Limb (tissue), 2 donors: ENCODE data around the gene CLCA4.
"Not testable (repeated sequence)": the region's sequence is repeated elsewhere in the genome, so short reads cannot be mapped to it uniquely, and the experiment has no call there.

Experiments
- DNase-seq, 2 donors: peaks; one replicate each; pipeline ENCODE4 v3.0.0-alpha.2; 2016; ENCODE audit errors: extremely low spot score in 2 of 2

CLCA4 gene, protein sequence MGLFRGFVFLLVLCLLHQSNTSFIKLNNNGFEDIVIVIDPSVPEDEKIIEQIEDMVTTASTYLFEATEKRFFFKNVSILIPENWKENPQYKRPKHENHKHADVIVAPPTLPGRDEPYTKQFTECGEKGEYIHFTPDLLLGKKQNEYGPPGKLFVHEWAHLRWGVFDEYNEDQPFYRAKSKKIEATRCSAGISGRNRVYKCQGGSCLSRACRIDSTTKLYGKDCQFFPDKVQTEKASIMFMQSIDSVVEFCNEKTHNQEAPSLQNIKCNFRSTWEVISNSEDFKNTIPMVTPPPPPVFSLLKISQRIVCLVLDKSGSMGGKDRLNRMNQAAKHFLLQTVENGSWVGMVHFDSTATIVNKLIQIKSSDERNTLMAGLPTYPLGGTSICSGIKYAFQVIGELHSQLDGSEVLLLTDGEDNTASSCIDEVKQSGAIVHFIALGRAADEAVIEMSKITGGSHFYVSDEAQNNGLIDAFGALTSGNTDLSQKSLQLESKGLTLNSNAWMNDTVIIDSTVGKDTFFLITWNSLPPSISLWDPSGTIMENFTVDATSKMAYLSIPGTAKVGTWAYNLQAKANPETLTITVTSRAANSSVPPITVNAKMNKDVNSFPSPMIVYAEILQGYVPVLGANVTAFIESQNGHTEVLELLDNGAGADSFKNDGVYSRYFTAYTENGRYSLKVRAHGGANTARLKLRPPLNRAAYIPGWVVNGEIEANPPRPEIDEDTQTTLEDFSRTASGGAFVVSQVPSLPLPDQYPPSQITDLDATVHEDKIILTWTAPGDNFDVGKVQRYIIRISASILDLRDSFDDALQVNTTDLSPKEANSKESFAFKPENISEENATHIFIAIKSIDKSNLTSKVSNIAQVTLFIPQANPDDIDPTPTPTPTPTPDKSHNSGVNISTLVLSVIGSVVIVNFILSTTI

DNA sequence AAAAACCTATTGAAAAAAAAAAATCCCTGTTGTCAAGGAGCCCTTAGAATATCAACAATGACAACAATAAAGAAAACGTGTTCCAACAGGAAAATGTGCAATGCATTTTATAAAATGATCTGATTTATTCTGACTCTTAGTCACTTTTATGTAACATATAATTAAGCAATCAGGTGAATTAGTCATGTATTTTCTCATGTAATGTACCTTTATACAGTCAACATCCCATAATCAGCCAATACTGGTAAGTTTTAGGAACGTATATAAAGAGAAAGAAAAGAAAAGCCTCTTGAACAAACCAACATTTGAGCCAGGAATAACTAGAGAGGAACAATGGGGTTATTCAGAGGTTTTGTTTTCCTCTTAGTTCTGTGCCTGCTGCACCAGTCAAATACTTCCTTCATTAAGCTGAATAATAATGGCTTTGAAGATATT lies at the start of gene CLCA4:
Gene CLCA4 (plus strand): TSS at position 292 of the 435 bp plus-strand sequence. CDS start 42 bp downstream, at position 334.
- no peak for DNase-seq

DNA sequence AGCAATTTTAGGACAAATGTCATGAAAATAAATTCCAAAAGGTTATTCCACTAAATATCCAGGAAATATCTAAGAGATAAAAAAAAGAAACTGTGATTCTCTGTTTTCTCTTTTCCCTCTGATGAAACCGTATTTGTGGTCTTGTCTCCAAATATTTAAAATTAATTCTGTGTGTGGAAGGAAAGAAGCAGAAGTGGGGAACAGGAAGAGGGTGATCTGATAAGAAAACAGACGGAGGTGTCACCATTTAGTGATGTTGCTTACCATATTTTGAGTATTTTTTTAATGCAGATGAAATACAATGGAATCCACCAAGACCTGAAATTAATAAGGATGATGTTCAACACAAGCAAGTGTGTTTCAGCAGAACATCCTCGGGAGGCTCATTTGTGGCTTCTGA lies 48.6 kb upstream of the CLCA4 start:
- DNase-seq: no peak

DNA sequence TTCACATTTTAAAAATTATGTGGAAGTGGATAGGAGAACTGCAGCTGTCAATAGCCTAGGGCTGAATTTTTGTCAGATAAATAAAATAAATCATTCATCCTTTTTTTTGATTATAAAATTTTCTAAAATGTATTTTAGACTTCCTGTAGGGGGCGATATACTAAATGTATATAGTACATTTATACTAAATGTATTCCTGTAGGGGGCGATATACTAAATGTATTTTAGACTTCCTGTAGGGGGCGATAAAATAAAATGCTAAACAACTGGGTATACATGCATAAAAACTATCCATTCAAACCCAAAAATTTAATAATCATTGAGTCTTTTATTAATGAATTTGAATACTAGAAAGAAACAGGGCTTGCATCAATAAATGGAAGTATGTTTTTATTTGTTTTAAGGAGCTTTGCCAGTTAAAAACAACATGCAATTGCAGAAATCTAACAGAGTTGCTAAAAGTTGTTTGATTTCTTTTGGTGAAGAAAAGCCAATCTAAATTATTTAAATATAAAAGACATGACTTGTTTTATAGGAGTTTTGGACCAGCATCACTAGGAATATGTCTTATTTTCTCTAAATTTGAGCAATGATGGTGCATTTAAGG lies 46.8 kb upstream of the CLCA4 start:
- DNase-seq: no peak

DNA sequence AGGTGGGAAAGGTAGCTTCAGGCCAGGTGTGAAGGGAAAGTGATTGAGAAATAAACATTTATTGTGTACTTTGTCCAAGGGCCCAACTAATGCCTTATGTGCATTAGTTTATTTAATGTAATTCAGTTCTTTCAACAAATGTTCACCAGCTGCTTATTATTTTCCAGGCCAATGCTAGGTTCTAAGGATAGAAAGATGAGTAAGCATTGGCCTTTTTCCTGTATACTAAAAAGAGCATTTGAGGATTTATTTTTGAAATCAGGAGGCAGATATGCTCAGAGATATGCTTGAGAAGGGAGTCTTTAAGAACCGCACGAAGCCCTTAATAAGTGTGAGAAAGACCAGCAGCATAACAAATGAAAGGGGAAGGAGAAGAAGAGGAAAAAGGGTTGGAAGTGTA lies 46.2 kb upstream of the CLCA4 start:
- no peak for DNase-seq

DNA sequence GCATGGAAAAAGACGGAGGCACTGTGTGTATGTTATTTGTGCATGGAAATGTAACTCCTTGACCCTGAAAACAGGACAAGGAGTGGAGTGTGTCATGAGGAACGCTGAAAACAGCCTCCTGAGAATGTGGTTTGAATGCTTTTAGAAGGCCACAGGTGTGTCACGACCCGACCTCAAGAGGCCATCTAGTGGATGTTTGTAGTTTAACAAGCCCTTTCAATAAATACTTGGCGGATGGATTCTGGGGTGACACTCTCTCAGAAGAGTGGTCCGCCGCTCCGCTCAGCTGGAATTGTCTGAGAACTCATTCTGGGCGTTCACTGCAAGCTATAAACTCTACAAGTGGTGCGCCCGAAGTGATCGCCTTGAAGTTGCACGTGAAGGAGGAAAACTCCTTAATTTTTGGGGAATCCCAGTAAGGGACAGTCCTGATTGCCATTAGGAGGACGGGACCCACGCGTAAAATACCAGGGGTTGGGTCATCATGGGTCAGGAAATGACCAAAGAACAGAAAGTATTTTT lies 44.7 kb upstream of the CLCA4 start:
- not testable (repeated sequence) for DNase-seq

DNA sequence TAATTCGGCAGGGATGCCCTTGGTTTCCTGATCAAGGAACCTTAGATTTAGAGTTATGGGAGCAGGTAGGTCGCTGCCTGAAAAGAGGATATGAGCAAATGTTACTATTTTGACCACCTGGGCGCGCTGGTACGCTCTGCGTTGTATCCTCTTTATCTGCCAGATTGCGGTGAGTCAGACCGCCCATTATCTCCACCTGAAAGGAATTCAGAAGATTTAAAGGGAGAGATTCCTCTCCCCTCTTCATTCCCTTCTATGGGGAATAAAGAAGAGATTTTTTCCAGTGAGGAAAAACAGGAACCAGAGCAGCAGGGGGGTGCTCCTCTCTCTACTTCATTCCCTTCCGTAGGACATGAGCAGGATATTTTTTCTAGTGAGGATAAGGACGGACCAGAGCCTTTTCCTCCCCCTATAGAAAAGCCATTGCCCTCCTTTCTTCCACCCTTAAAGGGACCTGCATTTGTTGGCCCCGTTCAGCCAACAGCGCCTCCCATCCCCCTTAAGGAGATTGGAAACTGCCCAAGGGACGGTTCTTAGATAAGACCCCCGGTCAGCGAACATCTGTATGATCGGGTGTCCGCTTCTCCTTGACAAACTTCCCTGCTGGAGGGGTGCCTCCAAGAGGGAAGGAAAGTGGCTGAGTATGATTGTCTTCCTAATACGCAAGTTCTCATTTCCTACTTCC lies 44.0 kb upstream of the CLCA4 start:
- DNase-seq: no peak

DNA sequence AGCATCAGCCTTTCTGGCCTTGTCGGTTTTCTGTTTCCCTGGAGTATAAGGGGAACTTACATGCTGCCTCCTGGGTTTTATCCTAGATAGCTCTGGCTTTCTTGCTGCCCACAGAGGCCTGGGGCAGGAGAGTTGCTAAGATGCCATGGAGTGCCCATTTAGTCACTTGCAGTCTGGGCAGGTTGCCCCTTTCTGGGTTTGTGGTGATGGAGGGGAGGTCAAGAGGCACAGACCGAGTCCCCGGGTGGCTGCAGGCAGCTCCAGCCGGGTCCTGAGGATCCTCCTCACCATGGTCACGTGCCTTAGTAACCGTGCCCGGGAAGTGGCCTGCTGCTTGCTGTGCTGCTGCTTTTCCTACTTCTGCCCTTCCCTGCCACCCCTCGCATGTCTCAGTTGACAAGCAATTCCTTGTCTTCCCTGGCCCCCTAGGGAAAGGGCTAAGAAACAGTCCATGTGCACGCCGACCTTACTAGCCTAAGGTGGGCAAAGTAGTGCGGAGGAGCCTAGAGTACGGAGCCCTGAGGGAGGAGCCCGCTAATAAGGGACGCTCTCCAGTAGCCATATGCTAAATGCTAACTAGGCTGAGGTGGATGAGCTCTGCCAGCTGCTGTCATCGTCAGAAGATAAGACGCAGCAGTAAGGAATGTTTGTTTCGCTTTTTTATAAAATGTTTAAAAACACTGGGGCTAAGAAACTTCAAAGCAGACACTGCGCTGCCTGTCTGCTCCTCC lies 43.3 kb upstream of the CLCA4 start:
- no peak for DNase-seq

DNA sequence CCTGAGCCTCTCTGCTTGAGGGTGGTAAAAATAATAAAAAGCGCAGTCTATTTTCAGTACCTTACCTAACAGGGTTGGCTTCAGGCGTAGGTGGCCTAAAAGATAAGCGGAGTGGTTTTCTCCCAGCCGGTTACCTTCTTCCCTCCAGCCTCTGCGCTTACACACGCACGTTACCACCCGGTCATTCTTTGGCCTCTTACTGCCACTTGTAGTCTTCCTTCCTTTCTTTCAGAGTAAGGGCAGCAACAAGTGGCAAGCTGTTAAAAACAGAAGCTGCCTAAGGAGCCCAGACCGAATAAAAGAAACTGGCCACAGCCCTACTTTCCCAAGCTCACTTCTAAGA lies 42.8 kb upstream of the CLCA4 start:
- no peak for DNase-seq

DNA sequence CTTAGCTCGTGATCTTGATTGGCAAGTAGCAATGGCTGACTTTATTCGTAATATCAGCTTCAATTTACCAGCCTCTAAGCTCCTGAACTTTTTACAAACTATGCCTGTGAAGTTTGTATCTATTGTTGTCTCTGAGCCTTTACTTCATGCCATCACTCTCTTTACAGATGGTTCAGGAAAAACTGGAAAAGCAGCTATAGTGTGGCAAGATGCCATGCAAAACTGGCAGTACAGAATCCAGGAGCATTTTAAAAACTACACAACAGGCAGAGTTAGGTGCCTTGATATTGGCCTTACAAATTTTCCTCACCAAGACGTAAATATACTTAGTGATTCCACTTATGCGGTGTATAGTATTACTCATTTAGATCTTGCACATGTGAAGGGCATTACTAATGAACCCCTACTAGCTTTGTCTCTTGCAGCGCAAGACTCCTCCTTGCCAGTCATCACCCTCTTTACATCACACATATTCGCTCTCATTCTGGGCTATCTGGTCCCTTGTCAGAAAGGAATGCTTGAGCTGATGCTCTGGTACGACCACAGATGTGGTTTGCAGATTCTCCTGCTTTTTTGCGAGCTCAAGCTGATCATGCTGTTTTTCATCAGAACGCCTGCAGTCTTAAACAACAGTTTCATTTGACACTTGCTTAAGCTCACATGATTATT lies 41.8 kb upstream of the CLCA4 start:
- no peak for DNase-seq

DNA sequence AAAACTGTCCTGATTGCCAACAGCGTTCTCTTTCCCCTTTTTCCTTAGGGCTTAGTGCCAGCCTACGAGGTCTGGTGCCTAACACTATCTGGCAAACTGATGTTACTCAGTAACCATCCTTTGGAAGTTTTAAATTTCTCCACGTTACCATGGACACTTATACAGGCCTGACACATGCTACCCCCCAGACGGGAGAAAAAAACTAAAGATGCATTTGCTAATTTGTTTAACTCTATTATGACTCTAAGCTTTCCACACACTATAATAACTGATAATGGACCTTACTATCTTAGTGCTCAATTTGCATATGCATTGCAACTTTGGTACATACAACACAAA lies 41.3 kb upstream of the CLCA4 start:
- DNase-seq: no peak

DNA sequence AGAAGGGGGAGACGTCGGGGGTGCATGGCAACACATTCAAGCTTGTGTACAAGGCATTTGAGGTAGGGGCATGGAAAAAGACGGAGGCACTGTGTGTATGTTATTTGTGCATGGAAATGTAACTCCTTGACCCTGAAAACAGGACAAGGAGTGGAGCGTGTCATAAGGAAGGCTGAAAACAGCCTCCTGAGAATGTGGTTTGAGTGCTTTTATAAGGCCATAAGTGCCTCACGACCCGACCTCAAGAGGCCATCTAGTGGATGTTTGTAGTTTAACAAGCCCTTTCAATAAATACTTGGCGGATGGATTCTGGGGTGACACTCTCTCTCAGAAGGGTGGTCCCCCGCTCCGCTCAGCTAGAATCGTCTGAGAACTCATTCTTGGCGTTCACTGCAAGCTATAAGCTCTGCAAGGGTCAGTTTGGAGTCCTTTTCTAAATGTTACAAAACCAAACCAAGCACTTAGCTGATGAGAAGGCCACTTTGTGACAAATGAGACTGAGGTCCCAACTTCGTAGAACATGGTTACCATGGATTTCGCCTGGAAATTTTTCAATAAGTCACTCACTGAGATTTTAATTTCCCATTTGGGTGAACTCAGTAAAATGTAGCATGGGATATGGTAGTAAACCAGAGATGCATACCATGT lies 38.8 kb upstream of the CLCA4 start:
- DNase-seq: no peak

DNA sequence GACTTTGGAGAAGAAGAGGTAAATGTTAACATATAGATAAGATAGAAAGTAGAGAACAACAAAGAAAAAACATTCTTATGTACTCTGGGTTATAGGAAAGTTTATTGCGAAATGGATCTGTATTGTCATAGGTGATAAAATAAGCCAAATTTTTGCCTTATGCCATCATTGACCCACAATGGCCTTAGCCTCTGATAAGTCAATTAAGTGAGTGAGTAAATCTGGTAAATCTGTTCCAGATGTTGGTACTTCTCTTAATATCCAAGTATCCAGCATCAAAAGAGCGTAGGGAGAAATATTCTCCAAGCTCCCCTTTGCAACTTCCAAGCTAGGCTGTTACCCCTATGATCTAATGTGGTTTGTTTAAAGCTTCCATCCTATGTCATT lies 38.3 kb upstream of the CLCA4 start:
- DNase-seq: no peak

DNA sequence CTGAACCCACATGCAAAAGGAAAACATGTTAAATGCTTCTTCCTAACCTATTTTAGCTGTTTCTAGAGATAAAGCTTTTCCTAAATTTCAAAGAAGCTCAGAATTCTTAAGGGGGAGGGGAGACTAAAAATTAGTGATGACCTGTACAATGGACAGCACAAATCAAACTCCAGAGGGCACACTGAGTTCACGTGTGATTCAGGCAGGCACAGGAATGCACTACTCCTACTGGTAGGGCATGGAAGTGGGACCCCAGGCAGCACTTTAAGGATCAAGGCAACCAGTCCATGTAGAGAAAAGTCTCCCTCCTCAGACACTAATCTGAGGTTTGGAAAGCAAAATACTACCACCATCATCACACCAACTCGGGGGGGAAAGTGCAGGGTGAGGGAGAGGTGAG lies 31.3 kb upstream of the CLCA4 start:
- no peak for DNase-seq

DNA sequence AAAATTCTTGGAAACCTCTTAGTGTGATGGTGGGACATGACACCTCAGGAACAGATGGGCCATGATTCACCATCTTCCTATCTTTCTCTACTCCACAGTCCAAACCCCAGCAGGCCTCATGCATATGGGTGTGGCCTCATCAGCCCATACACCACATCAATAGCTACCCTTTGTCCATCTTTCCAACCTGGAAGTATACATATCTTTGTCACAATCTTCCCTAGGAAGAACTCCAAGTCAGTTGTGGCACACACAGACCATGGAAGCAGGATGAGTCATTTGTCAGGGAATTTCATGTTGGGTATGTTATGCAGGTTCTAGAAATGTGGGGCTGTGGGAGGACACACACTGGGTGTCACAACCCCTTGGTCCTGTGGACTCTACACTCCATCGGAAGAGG lies 30.5 kb upstream of the CLCA4 start:
- DNase-seq: no peak

DNA sequence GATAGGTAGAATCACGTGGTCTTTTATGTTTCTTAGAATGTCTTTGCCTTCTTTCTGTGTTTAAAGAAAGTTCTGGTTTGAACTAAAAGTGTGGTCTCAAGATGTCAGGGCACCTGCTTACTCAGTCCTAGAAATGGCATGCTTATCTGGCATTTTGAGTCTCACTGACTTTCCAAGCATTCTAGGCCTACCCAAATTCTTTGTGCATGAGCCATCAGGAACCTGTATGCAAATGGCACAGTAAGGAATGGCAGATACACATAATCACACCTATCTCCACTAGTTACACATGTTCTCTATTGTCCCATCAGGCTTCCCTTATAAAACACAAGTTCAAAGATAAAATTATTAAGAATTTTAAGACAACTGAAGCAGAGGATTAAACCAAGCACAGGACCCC lies 29.5 kb upstream of the CLCA4 start:
- no peak for DNase-seq

DNA sequence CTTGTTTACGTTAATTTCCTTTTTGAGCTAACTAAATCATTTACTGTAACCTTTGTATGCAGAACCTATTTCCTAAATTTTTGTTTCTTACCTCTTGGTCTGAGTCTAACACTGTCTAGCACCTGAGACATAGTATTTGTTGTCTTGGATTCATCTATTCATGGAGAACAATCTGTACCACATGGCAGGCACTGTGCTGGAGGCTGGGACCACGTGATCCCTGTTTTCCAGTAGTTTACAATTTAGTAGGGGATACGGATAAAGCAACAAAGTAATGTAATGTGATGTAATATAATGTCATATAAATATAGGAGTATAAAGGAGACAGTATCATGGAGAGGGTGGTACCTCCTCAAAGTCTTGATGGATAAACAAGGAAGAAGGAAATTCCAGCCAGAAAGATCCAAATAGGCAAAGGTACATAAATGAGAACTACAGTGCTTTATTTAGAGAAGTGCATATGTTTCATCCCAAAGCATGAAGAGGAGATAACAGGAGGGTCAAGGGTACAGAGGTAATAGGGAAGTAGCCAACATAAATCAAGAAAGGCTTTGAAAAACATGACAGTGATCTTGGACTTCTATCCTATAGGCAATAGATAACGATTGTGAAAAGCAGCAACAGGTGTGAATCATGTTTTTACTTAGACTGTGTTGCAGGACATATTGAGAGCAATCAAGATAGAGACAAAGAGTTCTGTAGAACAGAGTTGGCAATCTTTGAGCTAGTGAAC lies 25.9 kb upstream of the CLCA4 start:
- DNase-seq: no peak

DNA sequence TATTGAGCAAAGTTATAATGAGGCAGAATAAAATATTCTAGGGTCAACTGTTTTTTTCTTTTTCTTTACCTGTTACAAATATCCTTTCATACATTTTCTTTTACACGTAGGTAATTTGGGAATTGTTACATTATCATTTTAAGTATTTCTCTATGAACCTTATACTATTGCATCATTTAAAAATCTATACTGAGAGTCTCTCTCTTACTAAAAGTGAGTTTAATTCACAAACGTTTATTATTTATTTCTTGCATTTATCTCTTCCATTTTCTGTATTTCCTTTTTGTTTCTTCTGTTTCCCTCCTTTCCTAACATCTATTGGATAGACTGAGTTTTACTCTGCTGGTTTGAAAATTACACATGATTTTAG lies 25.4 kb upstream of the CLCA4 start:
- DNase-seq: no peak

DNA sequence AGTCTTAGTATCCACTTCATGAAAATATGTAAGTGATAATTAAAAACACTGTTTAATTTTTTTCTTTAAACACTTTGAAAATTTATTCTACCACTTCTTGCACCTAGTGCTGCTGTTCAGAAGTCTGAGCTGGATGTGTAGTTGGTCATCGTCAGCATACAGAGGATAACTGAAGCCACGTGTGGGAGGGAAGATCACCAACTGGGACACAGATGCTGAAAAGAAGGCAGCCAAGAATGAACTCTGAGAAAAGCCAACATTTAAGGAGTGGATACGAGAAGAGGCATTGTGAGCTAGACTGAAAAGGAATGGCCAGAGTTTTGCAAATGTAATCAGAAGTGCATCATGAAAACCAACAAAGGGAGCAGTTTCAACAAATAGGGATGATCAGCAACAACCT lies 24.6 kb upstream of the CLCA4 start:
- DNase-seq: no peak

DNA sequence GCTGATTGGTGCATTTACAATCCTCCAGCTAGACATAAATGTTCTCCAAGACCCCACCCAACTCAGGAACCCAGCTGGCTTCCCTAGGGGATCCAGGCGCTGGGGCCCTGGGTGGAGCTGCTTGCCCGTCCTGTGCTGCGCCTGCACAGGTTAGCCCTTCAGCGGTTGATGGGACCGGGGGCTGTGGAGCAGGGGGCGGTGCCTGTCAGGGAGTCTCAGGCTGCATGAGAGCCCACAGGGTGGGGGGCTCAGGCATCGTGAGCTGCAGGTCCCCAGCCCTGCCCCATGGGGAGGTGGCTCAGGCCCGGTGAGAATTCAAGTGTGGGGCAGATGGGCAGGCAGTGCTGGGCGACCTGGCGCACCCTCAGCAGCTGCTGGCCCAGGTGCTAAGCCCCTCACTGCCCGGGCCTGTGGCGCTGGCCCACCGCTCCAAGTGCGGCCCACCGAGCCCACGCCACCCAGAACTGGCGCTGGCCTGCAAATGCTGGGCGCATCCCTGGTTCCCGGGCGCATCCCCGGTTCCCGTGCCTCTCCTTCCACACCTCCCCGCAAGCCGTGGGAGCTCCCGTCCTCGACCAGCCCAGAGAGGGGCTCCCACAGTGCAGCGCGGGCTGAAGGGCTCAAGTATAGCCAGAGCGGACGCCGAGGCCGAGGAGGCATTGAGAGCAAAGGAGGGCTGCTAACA lies 23.1 kb upstream of the CLCA4 start:
- DNase-seq: no peak
